Measurements from ENCODE around the gene KLHL15.
"Not testable (repeated sequence)": the region's sequence is repeated elsewhere in the genome, so short reads cannot be mapped to it uniquely, and the experiment has no call there.

Gene KLHL15

GRCh38 chrX:24027086-24027485 is at the start of gene KLHL15:
Gene KLHL15 (minus strand): TSS chrX:24027186. CDS start chrX:24006693, 20,493 bp downstream.
- DNase-seq (ENCODE audit: low read depth) = no peak

- no peak for DNase-seq (ENCODE audit: low read depth)
Measured at GRCh38 chrX:24069877-24070276, 42.9 kb upstream of the KLHL15 start.

GRCh38 chrX:24063488-24063887 is 36.5 kb upstream of the KLHL15 start:
- DNase-seq (ENCODE audit: low read depth) = no peak

GRCh38 chrX:24055043-24055356 is 28.0 kb upstream of the KLHL15 start:
- no peak for DNase-seq (ENCODE audit: low read depth)

- DNase-seq (ENCODE audit: low read depth) = peak; percentile 73
Measured at GRCh38 chrX:24054182-24055042, 27.4 kb upstream of the KLHL15 start, which contains the start of gene EIF2S3. Gene EIF2S3 (plus strand): TSS chrX:24054956. CDS start chrX:24054969, 13 bp downstream.

GRCh38 chrX:24050522-24051318 is 23.7 kb upstream of the KLHL15 start:
- DNase-seq (ENCODE audit: low read depth) = not testable (repeated sequence)

- DNase-seq (ENCODE audit: low read depth) = not testable (repeated sequence)
Measured at GRCh38 chrX:24049643-24050042, 22.7 kb upstream of the KLHL15 start.

- DNase-seq (ENCODE audit: low read depth) = not testable (repeated sequence)
Measured at GRCh38 chrX:24046060-24046459, 19.1 kb upstream of the KLHL15 start.

- no peak for DNase-seq (ENCODE audit: low read depth)
Measured at GRCh38 chrX:24037729-24038128, 10.7 kb upstream of the KLHL15 start.

- DNase-seq (ENCODE audit: low read depth) = no peak
Measured at GRCh38 chrX:24034485-24034884, 7.5 kb upstream of the KLHL15 start.

- no peak for DNase-seq (ENCODE audit: low read depth)
Measured at GRCh38 chrX:24030597-24030996, 3.6 kb upstream of the KLHL15 start.

- no peak for DNase-seq (ENCODE audit: low read depth)
Measured at GRCh38 chrX:24027985-24028384, 999 bp upstream of the KLHL15 start.

GRCh38 chrX:24026432-24026831 is 554 bp downstream of the KLHL15 start:
- DNase-seq (ENCODE audit: low read depth) = no peak

GRCh38 chrX:24025741-24026403 is 1.1 kb downstream of the KLHL15 start:
- no peak for DNase-seq (ENCODE audit: low read depth)

- DNase-seq (ENCODE audit: low read depth) = peak; percentile 71
Measured at GRCh38 chrX:24024819-24025740, 1.9 kb downstream of the KLHL15 start.

- no peak for DNase-seq (ENCODE audit: low read depth)
Measured at GRCh38 chrX:24023972-24024669, 2.9 kb downstream of the KLHL15 start.

GRCh38 chrX:24023544-24023943 is 3.4 kb downstream of the KLHL15 start:
- no peak for DNase-seq (ENCODE audit: low read depth)

GRCh38 chrX:24020306-24020876 is 6.6 kb downstream of the KLHL15 start:
- DNase-seq (ENCODE audit: low read depth) = no peak

- no peak for DNase-seq (ENCODE audit: low read depth)
Measured at GRCh38 chrX:24019448-24019847, 7.5 kb downstream of the KLHL15 start.

GRCh38 chrX:24018809-24019208 is 8.2 kb downstream of the KLHL15 start:
- DNase-seq (ENCODE audit: low read depth) = no peak

All from activated T-cell treated with anti-CD3 and anti-CD28 coated beads for 24 hours (primary cell).